PC-3 (cell line): ENCODE measurements around the gene SAMHD1. TPM values are rescaled to one million over a fixed set of nuclear protein-coding genes. Genes with fewer than 3 reads are reported as not detected.
"Not testable (repeated sequence)": the region's sequence is repeated elsewhere in the genome, so short reads cannot be mapped to it uniquely, and the experiment has no call there.

Source experiments
- ATAC-seq: fragments of 200-7000 bp; cut with Tn5 transposase; 2 replicates; pipeline ENCODE4 v1.9.1; 2020; ENCODE audit warnings: mild to moderate bottlenecking, moderate library complexity
- BruUV-seq: library from RNA; stranded (reverse); fragments of 400-500 nt; replicated peaks from 2 replicates; lab custom pipeline; 2021; lab: Mats Ljungman, UMichigan
- CTCF ChIA-PET: fragments of 300-600 bp; sonication (Branson Sonifier 250); formaldehyde crosslinking; loops from one replicate; lab custom pipeline; 2022; ENCODE audit warnings: antibody characterized with exemption; lab: Charles Lee
- POLR2A ChIA-PET: fragments of 300-600 bp; sonication (Branson Sonifier 250); formaldehyde crosslinking; loops from one replicate; lab custom pipeline; 2022; ENCODE audit warnings: antibody characterized with exemption; ENCODE audit not compliant: unreplicated experiment; lab: Charles Lee
- DNase-seq: peaks from one replicate; pipeline ENCODE4 v3.0.0-alpha.2; 2015
- H2AFZ ChIP-seq: fragments of 300-600 bp; sonication (generic); 2 replicates; pipeline ENCODE4 v1.6.0; 2016; ENCODE audit warnings: antibody characterized with exemption, low read length
- H3F3A ChIP-seq: fragments of 300-600 bp; sonication (generic); one replicate; pipeline ENCODE4 v1.6.0; 2017; ENCODE audit warnings: antibody characterized with exemption, low read length, control low read depth, mild to moderate bottlenecking; ENCODE audit not compliant: unreplicated experiment
- H3K27ac ChIP-seq: fragments of 300-600 bp; sonication (generic); 2 replicates; pipeline ENCODE4 v1.5.1; 2016; ENCODE audit warnings: mild to moderate bottlenecking, low read length
- H3K27me3 ChIP-seq: fragments of 300-600 bp; sonication (generic); 2 replicates; pipeline ENCODE4 v1.6.1; 2016; ENCODE audit warnings: low read length, mixed read lengths
- H3K36me3 ChIP-seq: fragments of 300-600 bp; sonication (generic); 2 replicates; pipeline ENCODE4 v1.6.1; 2016; ENCODE audit warnings: low read depth, mixed run types, low read length, mixed read lengths
- H3K4me1 ChIP-seq: fragments of 300-600 bp; sonication (generic); 2 replicates; pipeline ENCODE4 v1.5.1; 2016; ENCODE audit warnings: low read length; ENCODE audit not compliant: insufficient read depth
- H3K4me2 ChIP-seq: fragments of 300-600 bp; sonication (generic); 2 replicates; pipeline ENCODE4 v1.6.0; 2016; ENCODE audit warnings: low read length
- H3K4me3 ChIP-seq: fragments of 300-600 bp; sonication (generic); 2 replicates; pipeline ENCODE4 v1.5.1; 2016; ENCODE audit warnings: mild to moderate bottlenecking, low read length, mixed read lengths
- H3K79me2 ChIP-seq: fragments of 300-600 bp; sonication (generic); 2 replicates; pipeline ENCODE4 v1.6.1; 2017; ENCODE audit warnings: low read length, mixed read lengths
- H3K9ac ChIP-seq: fragments of 300-600 bp; sonication (generic); 2 replicates; pipeline ENCODE4 v1.6.0; 2016; ENCODE audit warnings: mild to moderate bottlenecking, low read length
- H3K9me2 ChIP-seq: fragments of 300-600 bp; sonication (generic); replicated peaks from 2 replicates; pipeline ENCODE4 v1.6.1; 2016; ENCODE audit warnings: mixed run types, low read length, mixed read lengths
- H3K9me3 ChIP-seq: fragments of 300-600 bp; sonication (generic); 2 replicates; pipeline ENCODE4 v1.6.1; 2016; ENCODE audit warnings: low read length, mixed read lengths
- H4K20me1 ChIP-seq: fragments of 300-600 bp; sonication (generic); 2 replicates; pipeline ENCODE4 v1.6.1; 2016; ENCODE audit warnings: low read length, mixed read lengths
- CTCF ChIP-seq: fragments of 300-600 bp; sonication (generic); conservative IDR thresholded peaks from 2 replicates; pipeline ENCODE4 v1.5.1; 2017; ENCODE audit warnings: antibody characterized with exemption, low read depth, mild to moderate bottlenecking, low read length
- EZH2 ChIP-seq: fragments of 300-600 bp; sonication (generic); IDR thresholded peaks from one replicate; pipeline ENCODE4 v1.6.1; 2017; ENCODE audit warnings: antibody characterized with exemption, mild to moderate bottlenecking, low read length; ENCODE audit not compliant: unreplicated experiment
- EZH2phosphoT487 ChIP-seq: fragments of 300-600 bp; sonication (generic); IDR thresholded peaks from 2 replicates; pipeline ENCODE4 v1.6.1; 2018; ENCODE audit warnings: mild to moderate bottlenecking, antibody characterized with exemption, low read length, borderline replicate concordance
- intact Hi-C: fragments of 100-400 bp; cut with micrococcal nuclease; formaldehyde crosslinking; loops from 2 replicates; pipeline ENCODE4 v1.9.0; 2023
- total RNA-seq: library from RNA; depleted of rRNA; stranded (reverse); fragments of >200 nt; gene quantifications from 2 replicates; pipeline ENCODE4 v1.2.3, GENCODE V29; 2014

The SAMHD1 gene
- total RNA-seq, 1 experiment from 2014 or later: 24.2 TPM

GRCh38 chr20:36917240-36917639, 34.3 kb downstream of the SAMHD1 start:
- no peaks in the 10 kb centered on the region for H3K4me1 ChIP-seq
- no peak overlapping the region for H2AFZ ChIP-seq
- H3K4me3 ChIP-seq: no peak overlapping the region
- H3K27ac ChIP-seq: no peak overlapping the region
- H3F3A ChIP-seq: no peaks in the 10 kb centered on the region
- intact Hi-C loops: no loop called here
- DNase-seq (no peak), ATAC-seq (no peak)
- H3K9me2 ChIP-seq: no peaks in the 10 kb centered on the region
- ChIA-PET CTCF (no interaction called here), POLR2A (interaction anchor here (0.8 kb wide), 1 partner anchor 35 kb away, joined by 13 read pairs; no protein-coding TSS in a partner anchor)
- H4K20me1 ChIP-seq: no peaks in the 10 kb centered on the region
- no peaks in the 10 kb centered on the region; the same call in 1 of the 2 replicates for H3K36me3 ChIP-seq
- no TSS peak for BruUV-seq
- no peak overlapping the region for H3K9ac ChIP-seq
- TF ChIP-seq EZH2phosphoT487 (no peak), CTCF (no peak), EZH2 (no peak)
- no peaks in the 10 kb centered on the region for H3K9me3 ChIP-seq
- no peaks in the 10 kb centered on the region for H3K27me3 ChIP-seq
- H3K79me2 ChIP-seq: no peaks in the 10 kb centered on the region
- no peak overlapping the region for H3K4me2 ChIP-seq

- Histone ChIP-seq H4K20me1 (no peaks in the 10 kb centered on the region), H3K4me2 (no peak overlapping the region), H3K27me3 (no peaks in the 10 kb centered on the region), H2AFZ (no peak overlapping the region), H3K4me3 (no peak overlapping the region), H3K9me2 (no peaks in the 10 kb centered on the region), H3K9me3 (no peaks in the 10 kb centered on the region), H3K79me2 (no peaks in the 10 kb centered on the region), H3K9ac (no peak overlapping the region), H3F3A (no peaks in the 10 kb centered on the region), H3K4me1 (no peaks in the 10 kb centered on the region), H3K27ac (no peak overlapping the region), H3K36me3 (no peaks in the 10 kb centered on the region; the same call in 1 of the 2 replicates)
- CTCF ChIA-PET: no interaction called here
- no peak for TF ChIP-seq CTCF
- TF ChIP-seq EZH2phosphoT487: no peak
- TF ChIP-seq EZH2: no peak
- intact Hi-C loops: no loop called here
- BruUV-seq: no TSS peak
- DNase-seq (no peak), ATAC-seq (no peak)
- POLR2A ChIA-PET: no interaction called here
These were observed 35.3 kb downstream of the SAMHD1 start for GRCh38 chr20:36916199-36916598.

- POLR2A ChIA-PET: no interaction called here
- Histone ChIP-seq H3F3A (no peaks in the 10 kb centered on the region), H3K9me3 (no peaks in the 10 kb centered on the region), H3K4me3 (no peak overlapping the region), H3K79me2 (no peaks in the 10 kb centered on the region), H3K9ac (no peak overlapping the region), H2AFZ (no peak overlapping the region), H3K4me2 (no peak overlapping the region), H3K27ac (no peak overlapping the region), H3K36me3 (no peaks in the 10 kb centered on the region; the same call in 1 of the 2 replicates), H3K27me3 (no peaks in the 10 kb centered on the region), H3K4me1 (no peaks in the 10 kb centered on the region), H3K9me2 (no peaks in the 10 kb centered on the region), H4K20me1 (no peaks in the 10 kb centered on the region)
- intact Hi-C loops: no loop called here
- no peak for ATAC-seq
- CTCF ChIA-PET: interaction anchor here (0.6 kb wide), 2 partner anchors 9 to 116 kb away, joined by 3 to 4 read pairs; no protein-coding TSS in a partner anchor
- TF ChIP-seq EZH2phosphoT487 (no peak), CTCF (no peak), EZH2 (no peak)
- DNase-seq: no peak
- BruUV-seq: no TSS peak
These were observed 42.9 kb downstream of the SAMHD1 start for GRCh38 chr20:36908603-36909002.

- H3K9ac ChIP-seq, H2AFZ ChIP-seq, DNase-seq, H3K27ac ChIP-seq, ATAC-seq, H3K36me3 ChIP-seq, H3K4me1 ChIP-seq, H3F3A ChIP-seq, CTCF ChIA-PET, H3K27me3 ChIP-seq, BruUV-seq, H3K9me2 ChIP-seq, intact Hi-C loops, H3K9me3 ChIP-seq, H3K79me2 ChIP-seq, H3K4me2 ChIP-seq, H3K4me3 ChIP-seq, POLR2A ChIA-PET, H4K20me1 ChIP-seq: not testable (repeated sequence)
These were observed 45.4 kb downstream of the SAMHD1 start for GRCh38 chr20:36906086-36906485.

- BruUV-seq, ATAC-seq, H3K4me2 ChIP-seq, H3F3A ChIP-seq, intact Hi-C loops, POLR2A ChIA-PET, H3K79me2 ChIP-seq, H3K9ac ChIP-seq, H3K9me3 ChIP-seq, H3K9me2 ChIP-seq, H3K27ac ChIP-seq, DNase-seq, H3K4me1 ChIP-seq, CTCF ChIA-PET, H3K4me3 ChIP-seq, H2AFZ ChIP-seq, H3K27me3 ChIP-seq, H3K36me3 ChIP-seq, H4K20me1 ChIP-seq: not testable (repeated sequence)
These were observed 45.9 kb downstream of the SAMHD1 start for GRCh38 chr20:36905566-36905965.
